Smooth muscle cell (in vitro differentiated cells): Measurements from ENCODE around the gene POM121L2. TPM values are rescaled to one million over a fixed set of nuclear protein-coding genes. Genes with fewer than 3 reads are reported as not detected.
"Not testable (repeated sequence)": the region's sequence is repeated elsewhere in the genome, so short reads cannot be mapped to it uniquely, and the experiment has no call there.

Experiments
- DNase-seq: peaks from one replicate; lab custom pipeline; 2025; ENCODE audit not compliant: unreplicated experiment; lab: John Stamatoyannopoulos, UW
- H2AFZ ChIP-seq: fragments of 200-600 bp; sonication (generic); 2 replicates; pipeline ENCODE4 v1.6.0; 2016; ENCODE audit warnings: antibody characterized with exemption, low read depth, mild to moderate bottlenecking
- H3F3A ChIP-seq: fragments of 200-600 bp; sonication (generic); 2 replicates; pipeline ENCODE4 v1.6.0; 2017; ENCODE audit warnings: antibody characterized with exemption, low read depth
- H3K27ac ChIP-seq: fragments of 200-600 bp; sonication (generic); 2 replicates; pipeline ENCODE4 v1.5.1; 2016; ENCODE audit warnings: low read depth, mild to moderate bottlenecking
- H3K27me3 ChIP-seq: fragments of 200-600 bp; sonication (generic); 2 replicates; pipeline ENCODE4 v1.6.1; 2016; ENCODE audit warnings: low read depth, mild to moderate bottlenecking
- H3K36me3 ChIP-seq: fragments of 200-600 bp; sonication (generic); 2 replicates; pipeline ENCODE4 v1.5.1; 2016; ENCODE audit warnings: low read depth
- H3K4me1 ChIP-seq: fragments of 200-600 bp; sonication (generic); 2 replicates; pipeline ENCODE4 v1.5.1; 2016; ENCODE audit warnings: low read depth
- H3K4me2 ChIP-seq: fragments of 200-600 bp; sonication (generic); 2 replicates; pipeline ENCODE4 v1.6.0; 2016; ENCODE audit warnings: mild to moderate bottlenecking
- H3K4me3 ChIP-seq: fragments of 200-600 bp; sonication (generic); 2 replicates; pipeline ENCODE4 v1.5.1; 2016; ENCODE audit warnings: mild to moderate bottlenecking
- H3K79me2 ChIP-seq: fragments of 200-600 bp; sonication (generic); 2 replicates; pipeline ENCODE4 v1.6.0; 2016; ENCODE audit warnings: low read depth, mild to moderate bottlenecking
- H3K9ac ChIP-seq: fragments of 200-600 bp; sonication (generic); 2 replicates; pipeline ENCODE4 v1.6.0; 2016; ENCODE audit warnings: low read depth
- H3K9me3 ChIP-seq: fragments of 200-600 bp; sonication (generic); replicated peaks from 2 replicates; pipeline ENCODE4 v1.5.1; 2016; ENCODE audit warnings: low read depth
- H4K20me1 ChIP-seq: fragments of 200-600 bp; sonication (generic); 2 replicates; pipeline ENCODE4 v1.6.0; 2016; ENCODE audit warnings: low read depth
- CTCF ChIP-seq: fragments of 200-600 bp; sonication (generic); IDR thresholded peaks from 2 replicates; pipeline ENCODE4 v1.5.1; 2017; ENCODE audit warnings: borderline replicate concordance, mild to moderate bottlenecking, antibody characterized with exemption; ENCODE audit not compliant: insufficient read depth, poor library complexity, severe bottlenecking
- WGBS: methylation state at CpG from one replicate; pipeline ENCODE4 v1.1.7; 2016; ENCODE audit warnings: low lambda C conversion rate; 5-methylcytosine and 5-hydroxymethylcytosine counted together
- polyA plus RNA-seq: library from polyadenylated mRNA; unstranded; fragments of >200 nt; fragmentation: Nextera tagmentation; extraction: Ambion mirVana; gene quantifications from 2 replicates; pipeline ENCODE4 v1.2.1, GENCODE V29; 2016
- total RNA-seq: library from RNA; depleted of rRNA; stranded (reverse); fragments of >200 nt; gene quantifications from 2 replicates; pipeline ENCODE4 v1.2.3, GENCODE V29; 2014

POM121L2 gene
- total and polyA plus RNA-seq, 2 experiments from 2014 or later = not detected

- Histone ChIP-seq H3K9me3 (no peaks in the 10 kb centered on the region), H3K9ac (no peak overlapping the region), H3K4me3 (peak overlapping the region; percentile 26), H3K4me1 (no peaks in the 10 kb centered on the region), H3K4me2 (peak overlapping the region; percentile 62), H3K27me3 (peaks cover 30% of the 10 kb centered on the region), H3K79me2 (no peaks in the 10 kb centered on the region), H3F3A (no peaks in the 10 kb centered on the region), H2AFZ (no peak overlapping the region), H3K36me3 (no peaks in the 10 kb centered on the region), H4K20me1 (no peaks in the 10 kb centered on the region), H3K27ac (no peak overlapping the region)
- no peak for TF ChIP-seq CTCF
- 43% methylated on average over 22 of the region's 22 CpGs for WGBS
- DNase-seq = no peak
Observed at GRCh38 chr6:27267857-27268434, 44.1 kb downstream of the POM121L2 start.

DNA sequence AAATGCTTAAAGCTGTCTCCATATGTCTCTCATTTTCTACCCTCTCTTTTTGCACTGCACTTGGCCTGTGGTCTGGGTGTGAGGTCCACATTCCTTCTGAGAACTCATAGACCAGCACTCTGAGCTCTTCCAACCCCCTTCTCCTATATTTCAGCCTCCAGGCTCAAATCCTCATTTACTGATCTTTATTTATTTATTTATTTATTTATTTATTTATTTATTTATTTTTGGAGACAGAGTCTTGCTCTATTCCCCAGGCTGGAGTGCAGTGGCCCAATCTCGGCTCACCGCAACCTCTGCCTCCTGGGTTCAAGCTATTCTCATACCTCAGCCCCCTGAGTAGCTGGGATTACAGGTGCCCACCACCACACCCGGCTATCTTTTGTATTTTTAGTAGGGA lies 45.1 kb downstream of the POM121L2 start:
- not testable (repeated sequence) for H3K36me3 ChIP-seq, H3K9ac ChIP-seq, H3K4me1 ChIP-seq, H2AFZ ChIP-seq, H3F3A ChIP-seq, H3K4me3 ChIP-seq, H3K4me2 ChIP-seq, H3K27ac ChIP-seq, H4K20me1 ChIP-seq, DNase-seq, H3K79me2 ChIP-seq, H3K9me3 ChIP-seq
- peaks cover 30% of the 10 kb centered on the region for H3K27me3 ChIP-seq
- 90% methylated on average over 3 of the region's 3 CpGs for WGBS

DNA sequence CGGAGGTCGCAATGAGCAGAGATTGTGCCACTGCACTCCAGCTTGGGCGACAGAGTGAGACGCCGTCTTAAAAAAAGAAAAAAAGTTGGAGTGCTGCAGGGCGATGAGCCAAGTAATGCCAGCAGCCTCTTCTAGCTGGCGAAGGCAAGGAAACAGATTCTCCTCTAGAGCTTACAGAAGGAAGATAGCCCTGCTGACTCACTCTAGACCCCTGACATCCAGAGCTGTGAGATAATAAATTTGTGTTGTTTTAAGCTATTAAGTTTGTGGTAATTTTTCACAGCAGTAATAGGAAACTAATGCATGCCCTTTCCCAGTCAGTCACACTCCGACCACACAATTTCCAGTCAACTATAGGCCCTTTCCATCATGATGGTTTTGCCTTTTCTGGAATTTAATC lies 48.2 kb downstream of the POM121L2 start:
- no peak for DNase-seq
- Histone ChIP-seq H4K20me1 (no peaks in the 10 kb centered on the region), H3K79me2 (no peaks in the 10 kb centered on the region), H3K9me3 (no peaks in the 10 kb centered on the region), H2AFZ (no peak overlapping the region), H3K4me1 (peaks cover 3% of the 10 kb centered on the region), H3F3A (no peaks in the 10 kb centered on the region), H3K36me3 (no peaks in the 10 kb centered on the region), H3K4me2 (no peak overlapping the region), H3K4me3 (no peak overlapping the region), H3K27ac (no peak overlapping the region), H3K9ac (no peak overlapping the region), H3K27me3 (peaks cover 19% of the 10 kb centered on the region)
- no peak for TF ChIP-seq CTCF
- 52% methylated on average over 8 of the region's 8 CpGs for WGBS

DNA sequence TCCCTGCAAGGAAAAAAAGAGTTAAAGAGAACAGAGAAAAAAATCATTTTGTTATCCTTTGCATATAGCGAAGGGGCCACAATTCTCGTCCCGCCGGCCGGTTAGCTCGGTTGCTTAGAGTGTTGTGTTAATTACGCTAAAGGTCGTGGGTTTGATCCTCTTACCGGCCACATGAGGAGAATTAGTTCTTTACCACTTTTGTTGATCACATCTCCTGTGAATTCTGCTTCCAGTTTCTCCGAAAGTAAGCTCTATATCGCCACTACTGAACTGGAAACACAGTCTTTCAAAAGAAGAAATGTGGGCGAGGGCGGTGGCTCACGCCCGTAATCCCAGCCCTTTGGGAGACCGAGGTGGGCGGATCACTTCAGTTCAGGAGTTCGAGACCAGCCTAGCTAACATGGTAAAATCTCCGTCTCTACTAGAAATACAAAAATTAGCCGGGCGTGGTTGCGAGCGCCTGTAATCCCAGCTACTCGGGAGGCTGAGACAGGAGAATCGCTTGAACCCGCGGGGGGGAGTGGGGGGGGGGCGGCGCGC lies 51.2 kb downstream of the POM121L2 start:
- Histone ChIP-seq H3K36me3 (no peaks in the 10 kb centered on the region), H3K27me3 (no peaks in the 10 kb centered on the region), H3K4me2 (peak overlapping the region; percentile 81), H3K79me2 (no peaks in the 10 kb centered on the region), H2AFZ (peak overlapping the region; percentile 79), H3K9me3 (no peaks in the 10 kb centered on the region), H3K4me3 (peak overlapping the region; percentile 43), H3K9ac (no peak overlapping the region), H3K4me1 (peaks cover 3% of the 10 kb centered on the region), H3K27ac (no peak overlapping the region), H3F3A (no peaks in the 10 kb centered on the region), H4K20me1 (no peaks in the 10 kb centered on the region)
- DNase-seq = no peak
- WGBS = 2% methylated on average over 29 of the region's 30 CpGs
- no peak for TF ChIP-seq CTCF
